IPS DF 19.7 (cell line): ENCODE results near the gene GALNTL6.
"Not testable (repeated sequence)": the region's sequence is repeated elsewhere in the genome, so short reads cannot be mapped to it uniquely, and the experiment has no call there.

Experiments used
- DNase-seq: peaks from one replicate; pipeline ENCODE4 v3.0.0-alpha.2; 2013; ENCODE audit warnings: low read depth, low spot score

The GALNTL6 gene

DNA sequence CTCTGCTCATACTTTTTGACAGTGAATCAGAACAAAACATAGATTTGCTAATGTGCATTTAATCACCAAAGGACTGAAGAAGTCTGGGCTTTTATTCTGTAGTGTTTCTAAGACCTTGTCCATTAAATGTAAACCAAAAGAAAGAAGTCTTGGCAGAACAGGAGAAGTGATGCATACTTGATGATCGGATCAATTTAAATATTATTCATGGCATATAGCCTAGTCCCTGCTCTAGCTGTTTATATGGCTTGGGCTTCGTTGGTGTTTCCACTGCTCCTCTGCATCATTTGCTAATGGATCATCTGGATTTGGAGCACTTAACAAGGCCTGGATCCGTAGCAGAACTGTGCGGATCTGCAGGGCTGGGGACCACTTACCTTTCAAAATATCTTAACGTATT lies 566.6 kb downstream of the GALNTL6 start:
- no peak for DNase-seq

DNA sequence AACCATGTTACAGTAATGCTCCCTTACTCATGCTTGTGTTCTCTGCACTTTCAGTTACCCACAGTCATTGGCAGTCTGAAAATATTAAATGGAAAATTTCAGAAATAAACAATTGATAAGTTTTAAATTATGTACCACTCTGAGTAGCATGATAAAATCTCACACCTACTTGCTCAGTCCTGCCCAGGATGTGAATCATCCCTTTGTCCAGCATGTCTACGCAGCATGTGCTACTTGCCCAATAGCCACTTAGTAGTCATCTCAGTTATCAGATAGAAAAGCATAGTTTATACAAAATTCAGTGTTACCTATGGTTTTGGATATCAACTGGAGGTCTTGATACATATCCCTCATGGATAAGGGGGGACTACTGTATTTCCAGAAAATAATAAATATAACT lies 577.1 kb downstream of the GALNTL6 start:
- DNase-seq, result no peak

DNA sequence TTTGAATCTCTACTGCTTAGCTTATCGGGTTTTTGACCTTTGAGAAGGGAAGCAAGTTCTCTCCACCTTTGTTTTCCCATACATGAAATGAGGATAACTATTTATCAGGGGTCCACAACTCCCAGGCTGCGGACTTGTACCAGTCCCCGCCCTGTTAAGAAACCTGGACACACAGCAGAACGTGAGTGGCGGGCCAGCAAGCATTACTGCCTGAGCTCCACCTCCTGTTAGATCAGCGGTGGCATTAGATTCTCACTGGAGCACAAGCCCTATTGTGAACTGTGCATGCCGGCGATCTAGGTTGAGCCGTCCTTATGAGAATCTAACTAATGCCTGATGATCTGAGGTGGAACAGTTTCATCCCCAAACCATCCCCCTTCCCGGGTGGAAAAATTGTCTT lies 579.5 kb downstream of the GALNTL6 start:
- no peak for DNase-seq

DNA sequence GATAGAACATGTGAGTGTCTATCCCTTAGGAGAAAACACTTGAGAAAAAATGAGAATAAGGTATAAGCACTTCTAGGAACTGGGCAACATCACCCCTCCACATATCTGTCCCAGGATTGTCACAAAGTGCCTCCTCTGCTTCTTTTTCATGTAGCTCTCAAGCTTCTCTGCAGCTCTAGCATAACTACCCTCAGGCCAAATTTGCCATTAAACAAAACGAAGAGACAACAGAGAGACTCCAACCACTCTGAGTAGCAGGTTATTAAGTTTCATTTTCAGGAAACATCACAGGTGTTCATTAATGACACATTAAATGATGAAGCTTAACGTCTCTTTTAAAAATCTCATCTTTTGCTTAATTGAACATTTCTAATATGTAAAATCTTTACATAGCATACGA lies 580.0 kb downstream of the GALNTL6 start:
- DNase-seq, result no peak

DNA sequence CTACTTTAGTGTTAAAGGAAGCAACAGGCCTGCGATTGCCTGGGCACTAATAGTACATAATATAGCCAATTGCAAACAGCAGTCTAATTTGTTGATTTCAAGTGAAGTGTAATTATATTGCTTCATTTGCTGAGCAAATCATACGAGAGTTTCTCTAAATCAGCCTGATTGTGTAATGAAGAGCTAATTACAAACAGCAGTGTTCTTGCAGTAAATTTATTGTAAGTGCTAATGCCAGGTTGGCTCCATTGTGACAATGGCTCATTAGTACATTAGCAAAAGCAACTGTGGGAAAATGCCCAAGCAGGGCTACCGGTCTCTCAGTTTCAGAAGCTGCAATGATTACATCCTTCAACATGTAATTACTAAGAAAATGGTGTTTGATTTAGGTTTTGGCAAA lies 591.5 kb downstream of the GALNTL6 start:
- DNase-seq, result no peak

DNA sequence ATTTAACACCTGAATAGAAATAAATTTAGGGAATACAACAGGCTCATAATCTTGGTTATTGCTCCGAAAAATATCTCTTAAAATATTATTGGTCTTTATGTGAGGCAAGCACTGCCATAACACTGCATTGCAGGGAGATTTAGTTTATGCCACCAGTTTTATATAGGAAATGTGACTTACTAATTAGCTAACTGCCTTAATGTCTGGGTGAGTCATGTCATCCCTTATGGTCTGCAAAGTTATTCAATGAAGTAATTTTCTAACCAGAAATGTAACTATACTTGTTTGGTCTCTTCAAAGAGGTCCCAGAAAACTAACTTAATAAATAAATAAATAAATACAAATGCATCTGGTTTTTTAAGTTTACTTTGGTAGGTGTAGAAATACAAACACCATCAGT lies 597.2 kb downstream of the GALNTL6 start:
- no peak for DNase-seq

DNA sequence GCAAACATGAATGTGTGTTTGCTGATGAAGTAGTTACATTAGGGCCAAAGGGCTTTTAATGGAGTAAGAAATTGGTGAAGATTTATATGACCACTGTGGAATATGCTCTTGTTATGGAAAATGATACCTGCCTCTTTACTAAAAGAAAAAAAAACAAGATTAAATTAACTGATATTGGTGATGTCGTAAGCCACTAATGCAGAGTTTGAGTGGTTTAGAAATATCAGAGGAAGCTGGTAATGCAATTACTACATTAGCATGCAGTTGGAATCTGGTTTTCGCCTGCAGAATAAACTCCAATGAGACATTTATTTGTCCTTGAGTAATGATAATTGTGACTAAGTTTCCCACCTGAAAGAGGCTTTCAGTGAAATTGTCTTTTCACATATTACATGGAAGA lies 597.9 kb downstream of the GALNTL6 start:
- DNase-seq, result no peak

DNA sequence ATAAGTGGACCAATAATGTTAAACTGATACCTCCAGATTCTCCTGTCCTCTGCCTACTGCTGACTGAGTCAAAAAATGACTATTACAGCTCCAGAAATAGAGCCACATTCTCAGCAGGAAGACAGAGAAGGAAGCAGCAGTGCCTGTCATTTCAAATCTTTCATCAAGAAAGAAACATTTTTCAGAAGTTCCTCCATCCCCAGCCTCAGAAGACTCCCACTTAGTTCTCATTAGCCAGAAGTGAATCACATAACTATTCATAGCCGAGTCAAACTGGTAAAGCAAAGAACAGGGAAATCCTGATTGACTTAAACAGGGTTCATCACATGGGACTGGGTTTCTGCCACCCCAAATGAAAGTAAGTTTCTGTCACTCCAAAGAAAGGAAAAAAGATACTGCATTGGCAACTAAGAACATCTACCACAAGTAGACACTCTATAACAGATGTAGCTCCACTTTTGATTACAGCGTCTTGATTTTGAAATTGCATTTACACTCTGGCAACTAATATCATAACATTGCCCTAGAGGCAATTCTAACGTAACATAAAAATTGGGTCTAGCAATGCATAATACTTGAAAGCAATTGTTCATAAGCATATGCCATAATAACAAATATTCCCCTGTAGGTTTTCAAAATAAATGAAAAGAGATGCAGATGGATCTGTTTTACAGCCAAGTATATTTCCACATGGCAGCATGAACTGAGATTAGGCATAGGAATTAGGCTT lies 599.8 kb downstream of the GALNTL6 start:
- no peak for DNase-seq

DNA sequence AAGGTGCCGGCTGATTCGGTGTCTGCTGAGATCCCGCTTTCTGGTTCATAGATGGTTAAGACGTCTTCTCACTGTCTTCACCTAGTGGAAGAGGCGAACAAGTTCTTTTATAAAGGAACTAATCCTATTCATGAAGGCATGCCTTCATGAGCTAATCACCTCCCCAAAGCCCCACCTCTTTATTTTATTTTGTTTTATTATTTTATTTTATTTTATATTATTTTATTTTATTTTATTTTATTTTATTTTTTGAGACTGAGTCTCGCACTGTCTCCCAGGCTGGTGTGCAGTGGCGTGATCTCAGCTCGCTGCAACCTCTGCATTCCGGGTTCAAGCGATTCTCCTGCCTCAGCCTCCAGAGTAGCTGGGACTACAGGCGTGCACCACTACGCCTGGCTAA lies 615.8 kb downstream of the GALNTL6 start:
- DNase-seq, result not testable (repeated sequence)

DNA sequence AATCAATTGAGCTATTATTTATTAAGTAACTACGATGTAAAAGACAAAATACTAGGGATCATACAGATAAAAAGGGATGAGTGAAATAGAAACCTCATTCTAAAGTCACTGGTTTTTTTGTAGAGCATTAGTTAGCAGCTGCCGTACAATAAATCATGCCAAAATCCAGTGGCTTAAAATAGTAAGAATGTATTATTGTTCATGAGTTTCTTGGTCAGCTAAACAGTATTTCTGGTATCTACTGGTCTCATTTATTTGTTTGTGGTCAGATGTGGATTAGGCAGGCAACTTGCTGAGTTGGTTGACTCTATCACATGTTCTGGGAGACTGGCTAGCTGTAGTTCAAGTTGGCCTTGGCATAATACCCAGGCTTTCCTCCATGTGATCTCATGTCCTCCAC lies 667.3 kb downstream of the GALNTL6 start:
- DNase-seq, result no peak

DNA sequence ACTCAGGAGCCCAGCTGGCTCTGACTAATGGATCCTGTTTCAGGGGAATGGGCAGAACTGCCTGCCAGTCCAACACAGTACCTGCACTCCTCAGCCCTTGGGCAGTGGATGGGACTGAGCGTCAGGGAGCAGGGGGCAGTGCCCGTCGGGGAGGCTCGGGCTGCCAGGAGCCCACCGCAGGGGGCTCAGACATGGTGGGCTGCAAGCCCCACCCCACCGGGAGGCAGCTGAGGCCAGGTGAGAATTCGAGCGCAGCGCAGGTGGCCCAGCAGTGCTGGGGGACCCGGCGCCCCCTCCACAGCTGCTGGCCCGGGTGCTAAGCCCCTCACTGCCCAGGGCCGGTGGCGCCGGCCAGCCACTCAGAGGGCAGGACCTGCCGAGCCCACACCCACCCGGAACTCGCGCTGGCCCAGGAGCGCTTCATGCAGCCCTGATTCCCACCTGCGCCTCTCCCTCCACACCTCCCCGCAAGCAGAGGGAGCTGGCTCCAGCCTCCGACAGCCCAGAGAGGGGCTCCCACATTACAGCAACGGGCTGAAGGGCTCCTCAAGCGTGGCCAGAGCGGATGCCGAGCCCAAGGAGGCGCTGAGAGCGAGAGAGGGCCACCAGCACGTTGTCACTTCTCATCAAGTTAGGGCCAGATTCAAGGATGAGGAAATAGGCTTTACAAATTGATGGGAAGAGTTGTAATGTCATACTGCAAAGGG lies 668.8 kb downstream of the GALNTL6 start:
- no peak for DNase-seq

DNA sequence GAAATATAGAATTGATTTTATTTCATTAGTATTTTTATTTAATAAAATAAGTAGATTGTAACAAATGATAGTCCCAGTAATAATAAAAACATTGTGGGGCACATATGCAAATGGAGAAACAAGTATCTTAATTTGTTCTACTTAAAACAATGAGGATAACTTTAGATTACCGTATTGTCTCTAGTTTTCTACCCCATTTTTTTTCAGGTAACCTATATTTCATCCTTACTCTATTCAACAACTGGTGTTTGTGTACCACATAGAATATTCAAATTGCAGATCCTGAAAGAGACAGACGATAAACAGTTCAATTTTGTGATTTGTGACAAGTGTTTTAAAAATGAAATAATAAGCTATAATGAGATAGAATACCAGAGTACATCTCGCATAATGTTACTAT lies 671.8 kb downstream of the GALNTL6 start:
- DNase-seq, result no peak

DNA sequence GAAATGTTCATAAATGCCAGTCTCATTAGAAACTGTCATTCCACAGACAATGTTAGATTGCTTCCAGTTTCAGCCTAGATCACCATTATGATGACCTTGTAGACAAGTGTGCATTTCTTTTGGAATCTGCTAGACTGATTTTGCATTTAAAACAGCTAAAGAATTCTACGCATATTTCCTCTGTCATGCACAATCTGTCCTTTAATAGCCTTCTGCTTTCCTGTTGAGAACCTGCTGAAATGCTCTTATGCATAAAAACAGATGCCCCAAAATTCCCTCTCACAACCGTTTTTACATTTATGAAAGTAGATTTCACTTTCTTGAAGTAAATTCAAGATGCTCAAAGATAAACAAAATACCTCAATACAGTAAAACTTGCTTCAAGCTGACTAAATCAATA lies 673.3 kb downstream of the GALNTL6 start:
- DNase-seq, result no peak

DNA sequence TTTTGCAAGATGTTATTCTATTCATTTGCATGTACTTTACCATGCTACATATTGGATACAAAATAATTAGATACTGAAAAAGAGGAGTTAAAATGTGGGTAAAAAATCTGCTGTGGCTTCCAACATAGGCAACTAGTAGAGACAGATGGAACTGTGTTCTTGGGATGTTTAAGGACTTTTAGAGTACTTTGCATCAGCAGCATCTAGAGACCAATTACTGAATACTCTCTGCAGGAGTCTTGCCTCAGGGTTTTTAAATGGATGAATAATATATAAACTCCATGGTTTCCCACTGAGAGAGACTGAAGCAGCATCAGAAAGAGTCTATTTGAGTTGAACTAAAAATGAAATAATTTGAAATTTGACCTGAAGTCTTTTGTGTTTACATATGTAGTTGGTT lies 676.7 kb downstream of the GALNTL6 start:
- no peak for DNase-seq

DNA sequence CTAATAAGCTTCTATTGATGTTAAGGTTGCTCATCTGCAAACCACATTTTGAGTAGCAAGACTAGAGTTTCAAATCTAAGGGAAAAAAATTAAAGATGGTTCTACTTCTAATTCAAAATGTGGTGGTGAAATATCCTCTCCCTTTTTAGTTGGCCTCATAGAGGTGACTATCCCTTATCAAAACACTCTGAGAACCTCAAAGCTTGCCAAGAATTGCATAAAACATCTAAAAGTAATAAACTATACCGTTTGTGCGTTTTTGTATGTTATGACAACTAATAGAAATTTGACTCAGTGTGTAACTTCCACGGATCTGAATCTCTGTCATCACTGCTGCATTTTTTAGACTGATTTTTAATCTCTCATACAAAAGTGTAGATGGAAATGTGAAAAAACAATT lies 682.6 kb downstream of the GALNTL6 start:
- no peak for DNase-seq

DNA sequence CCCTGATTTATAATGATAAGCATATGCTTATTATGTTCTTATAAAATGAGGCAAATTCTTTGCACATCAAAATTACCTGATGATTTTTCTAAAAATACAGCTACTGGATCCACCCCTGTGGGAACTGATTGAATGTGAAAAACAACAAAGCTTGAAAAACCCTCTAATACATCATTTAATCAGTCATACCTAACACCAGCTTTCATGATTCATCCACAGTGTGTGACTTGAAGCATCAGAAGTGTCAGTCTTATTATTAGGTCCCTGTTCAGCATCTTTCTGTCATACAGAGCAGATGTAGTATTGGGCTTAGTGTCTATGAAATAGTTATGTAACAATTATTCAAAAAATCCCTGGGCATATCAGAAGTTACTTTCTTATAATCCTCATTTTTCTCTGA lies 684.1 kb downstream of the GALNTL6 start:
- DNase-seq, result no peak

DNA sequence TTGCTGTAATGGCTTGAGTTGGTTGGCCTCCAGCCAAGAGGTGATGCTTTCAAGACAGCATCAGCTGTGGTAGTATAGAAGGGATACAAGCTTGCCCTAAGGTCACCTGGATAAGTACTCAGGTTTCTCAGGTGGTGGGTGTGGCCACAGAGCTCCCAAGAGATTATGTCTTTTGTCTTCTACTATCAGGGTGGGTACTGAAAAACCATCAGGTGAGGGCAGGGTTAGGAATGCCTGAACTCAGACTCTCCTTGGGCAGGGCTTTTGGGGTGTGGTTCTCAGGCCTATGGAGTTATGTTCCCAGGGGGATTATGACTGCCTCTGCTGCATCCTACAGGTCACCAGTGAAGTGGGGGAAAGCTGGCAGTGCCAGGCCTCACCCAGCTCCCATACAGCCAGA lies 700.8 kb downstream of the GALNTL6 start:
- no peak for DNase-seq

DNA sequence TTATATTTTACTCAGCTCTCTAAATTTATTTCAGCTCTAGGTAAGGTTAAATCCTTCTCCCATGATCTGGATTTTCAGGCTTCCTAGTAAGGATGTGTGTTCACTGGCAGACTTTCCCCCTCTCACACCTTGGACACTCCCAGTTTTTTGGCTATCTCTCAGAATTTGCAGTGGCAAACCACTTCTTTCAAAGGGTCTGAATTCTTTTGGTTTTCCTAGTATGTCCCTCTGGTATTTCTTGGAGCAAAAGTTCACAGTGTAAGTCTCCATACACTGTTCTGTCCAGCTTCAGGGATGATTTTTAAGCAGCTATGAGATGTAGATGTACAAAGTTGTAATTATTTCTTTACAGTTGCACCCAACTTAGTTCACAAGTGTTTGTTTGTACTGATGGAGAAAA lies 701.6 kb downstream of the GALNTL6 start:
- DNase-seq, result no peak

DNA sequence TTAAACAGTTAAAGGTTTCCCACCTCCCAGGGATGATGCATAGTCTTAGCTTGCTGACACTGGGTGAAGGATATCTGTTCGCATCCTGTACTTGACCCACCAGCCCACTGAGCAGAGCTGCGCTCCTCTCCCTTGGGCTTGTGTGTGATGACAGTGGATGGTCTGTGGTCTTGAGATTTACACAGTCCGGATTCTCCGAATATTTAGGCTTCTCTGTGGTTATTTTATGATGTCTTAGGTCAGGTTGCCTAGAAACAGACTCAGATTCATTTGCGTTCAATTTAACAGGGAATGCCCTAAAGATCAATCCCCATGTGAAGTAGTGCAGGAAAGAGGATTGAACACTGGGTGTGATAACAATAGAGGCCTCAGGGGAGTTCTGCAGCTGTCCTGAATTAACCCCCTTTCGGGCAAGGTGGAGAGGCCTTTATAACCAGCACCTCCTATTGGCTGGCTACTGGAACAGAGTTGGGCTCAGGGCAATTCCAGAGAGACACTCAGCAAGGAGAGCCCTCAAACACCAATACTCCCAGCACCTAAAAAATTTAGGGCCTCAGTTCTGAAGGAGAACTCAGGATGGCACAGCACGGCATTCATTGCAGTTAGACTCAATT lies 702.2 kb downstream of the GALNTL6 start:
- DNase-seq, result peak; percentile 15

DNA sequence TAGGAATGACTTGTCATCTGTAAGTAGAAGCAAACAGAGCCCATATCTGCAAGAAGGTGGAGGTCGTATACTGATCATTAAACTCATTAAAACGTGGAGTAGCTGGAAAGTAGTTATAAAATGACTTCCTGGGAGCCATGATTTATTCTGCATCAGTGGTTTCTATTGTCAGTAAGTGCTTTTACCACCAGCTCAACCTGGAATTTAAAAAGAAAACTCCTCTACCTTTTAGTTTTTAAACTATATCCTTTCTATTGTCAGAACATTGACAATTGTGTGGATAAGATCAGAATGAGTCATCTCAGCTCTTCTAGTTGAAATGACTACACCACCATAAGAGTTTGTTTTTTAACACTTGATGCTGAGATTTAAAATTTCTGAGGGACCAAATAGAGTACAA lies 704.2 kb downstream of the GALNTL6 start:
- no peak for DNase-seq

DNA sequence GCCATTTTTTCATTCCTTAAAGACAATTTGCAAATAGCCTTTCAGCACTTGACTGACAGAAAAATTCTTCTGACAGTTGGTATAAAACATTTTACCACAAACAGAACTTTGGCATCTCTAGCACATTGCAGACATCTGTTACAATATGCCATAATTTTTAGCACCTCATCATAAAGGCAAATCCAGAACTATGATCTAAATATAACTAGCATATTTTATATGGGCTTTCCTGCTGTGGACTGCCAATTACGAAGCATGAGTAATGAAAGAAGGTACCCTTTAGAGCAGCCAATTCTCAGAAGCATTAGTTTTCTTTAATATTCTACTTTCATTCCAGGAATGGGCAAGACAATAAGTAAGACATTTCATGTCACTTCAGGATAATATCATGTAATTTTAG lies 708.0 kb downstream of the GALNTL6 start:
- DNase-seq, result no peak

DNA sequence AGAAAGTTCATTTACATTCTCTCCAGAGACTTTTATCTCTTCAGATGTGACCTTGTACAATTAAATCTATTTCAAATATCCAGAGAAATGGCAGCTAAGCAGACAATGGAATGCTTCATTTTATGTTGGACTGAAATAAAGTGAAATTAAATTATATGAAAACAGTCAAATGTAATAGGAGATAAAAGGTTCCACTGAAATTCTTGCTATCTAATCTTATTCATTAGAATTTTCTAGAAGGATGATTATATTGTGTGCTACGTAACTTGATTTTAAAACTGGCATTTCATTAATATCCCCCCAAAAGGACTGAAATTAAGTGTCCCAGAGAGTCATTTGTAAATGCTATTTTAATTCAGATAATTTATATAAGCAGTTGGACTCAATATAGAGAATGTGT lies 708.5 kb downstream of the GALNTL6 start:
- no peak for DNase-seq

DNA sequence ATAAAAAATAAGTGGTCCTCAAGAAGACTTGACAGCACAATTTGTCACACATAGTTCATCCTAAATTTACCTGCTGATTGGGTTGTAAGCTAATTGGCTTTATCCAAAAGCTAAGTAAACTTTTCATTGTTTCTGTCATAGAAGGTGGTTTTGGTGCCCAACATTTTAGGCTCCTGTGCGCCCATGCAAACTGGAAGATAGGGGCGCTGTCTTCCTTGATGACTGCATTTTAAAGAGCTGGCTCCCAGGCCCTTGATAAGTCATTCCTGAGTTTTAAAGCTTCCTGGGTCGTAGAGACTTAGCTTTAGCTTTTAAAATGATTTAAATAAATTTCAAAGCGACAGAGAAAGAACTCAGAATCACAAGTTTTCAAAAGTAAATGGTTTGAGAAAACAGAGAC lies 730.0 kb downstream of the GALNTL6 start:
- DNase-seq, result no peak
